ENCODE results near the gene FNIP2. TPM values are rescaled to one million over a fixed set of nuclear protein-coding genes. Genes with fewer than 3 reads are reported as not detected.
"Not testable (repeated sequence)": the region's sequence is repeated elsewhere in the genome, so short reads cannot be mapped to it uniquely, and the experiment has no call there.

The FNIP2 gene
- total RNA-seq, 1 donor from 2014 or later = 33.7 TPM

DNA sequence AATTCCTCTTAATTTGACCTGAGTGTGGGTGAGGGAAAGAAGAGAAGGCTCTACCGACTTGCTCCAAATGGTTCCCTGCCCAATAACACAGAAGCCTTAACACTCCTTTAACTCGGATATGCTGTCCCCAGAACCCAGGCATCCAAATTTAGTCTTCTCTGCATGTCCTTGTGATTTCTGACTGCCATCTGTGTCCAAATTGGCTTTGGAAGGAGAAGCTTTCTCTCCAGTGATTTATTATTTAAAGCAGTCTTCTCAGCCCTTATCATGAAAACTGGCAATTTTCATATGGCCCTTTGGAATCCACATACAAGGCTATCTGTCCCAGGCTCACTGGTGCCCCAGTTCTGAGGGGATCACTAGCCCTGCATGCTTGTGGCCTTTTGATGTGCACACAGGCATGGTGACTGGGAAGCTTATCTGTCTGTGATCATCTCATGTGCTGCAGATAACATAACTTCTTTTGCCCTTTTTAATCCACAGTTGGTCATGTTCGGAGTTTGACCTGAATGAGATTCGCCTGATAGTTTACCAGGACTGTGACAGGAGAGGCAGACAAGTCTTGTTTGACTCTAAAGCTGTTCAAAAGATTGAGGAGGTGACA is 56.7 kb downstream of the FNIP2 start:
- Mint-ChIP-seq H3K36me3 (ENCODE audit: low read depth) (peaks cover 8% of the 10 kb centered on the region), H3K27me3 (ENCODE audit: low read depth) (no peaks in the 10 kb centered on the region), H3K4me1 (ENCODE audit: low read depth) (peaks cover 58% of the 10 kb centered on the region), H3K9me3 (ENCODE audit: low read depth) (no peaks in the 10 kb centered on the region), H3K27ac (ENCODE audit: unreplicated experiment) (peak overlapping the region; percentile 82), H3K4me3 (ENCODE audit: unreplicated experiment) (no peak overlapping the region)
- TF ChIP-seq, protein P1, sequence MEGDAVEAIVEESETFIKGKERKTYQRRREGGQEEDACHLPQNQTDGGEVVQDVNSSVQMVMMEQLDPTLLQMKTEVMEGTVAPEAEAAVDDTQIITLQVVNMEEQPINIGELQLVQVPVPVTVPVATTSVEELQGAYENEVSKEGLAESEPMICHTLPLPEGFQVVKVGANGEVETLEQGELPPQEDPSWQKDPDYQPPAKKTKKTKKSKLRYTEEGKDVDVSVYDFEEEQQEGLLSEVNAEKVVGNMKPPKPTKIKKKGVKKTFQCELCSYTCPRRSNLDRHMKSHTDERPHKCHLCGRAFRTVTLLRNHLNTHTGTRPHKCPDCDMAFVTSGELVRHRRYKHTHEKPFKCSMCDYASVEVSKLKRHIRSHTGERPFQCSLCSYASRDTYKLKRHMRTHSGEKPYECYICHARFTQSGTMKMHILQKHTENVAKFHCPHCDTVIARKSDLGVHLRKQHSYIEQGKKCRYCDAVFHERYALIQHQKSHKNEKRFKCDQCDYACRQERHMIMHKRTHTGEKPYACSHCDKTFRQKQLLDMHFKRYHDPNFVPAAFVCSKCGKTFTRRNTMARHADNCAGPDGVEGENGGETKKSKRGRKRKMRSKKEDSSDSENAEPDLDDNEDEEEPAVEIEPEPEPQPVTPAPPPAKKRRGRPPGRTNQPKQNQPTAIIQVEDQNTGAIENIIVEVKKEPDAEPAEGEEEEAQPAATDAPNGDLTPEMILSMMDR (IDR thresholded peaks at IDR 0.05) = no peak
- DNase-seq (ENCODE audit: low spot score) = no peak

DNA sequence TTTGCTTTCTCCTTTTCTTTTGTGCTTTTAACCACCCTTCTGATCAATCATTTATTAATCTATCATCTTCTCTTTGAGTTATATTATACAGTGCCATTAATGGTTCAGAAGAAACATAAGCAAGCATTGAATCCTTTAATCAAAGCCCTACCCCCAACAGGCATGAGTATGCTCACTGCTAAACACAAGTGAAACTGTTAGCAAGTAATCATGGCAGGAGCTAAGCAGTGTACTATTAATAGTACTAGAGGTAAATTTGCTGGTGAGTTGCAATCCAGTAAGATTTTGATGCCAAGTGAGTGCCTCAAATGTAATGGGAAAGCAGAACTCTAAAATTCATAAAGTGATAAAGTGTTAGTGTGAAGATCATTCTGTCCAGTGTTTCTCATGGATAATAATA is 57.2 kb downstream of the FNIP2 start:
- Mint-ChIP-seq H3K4me3 (ENCODE audit: unreplicated experiment) (no peak overlapping the region), H3K27ac (ENCODE audit: unreplicated experiment) (no peak overlapping the region), H3K36me3 (ENCODE audit: low read depth) (peaks cover 11% of the 10 kb centered on the region), H3K27me3 (ENCODE audit: low read depth) (no peaks in the 10 kb centered on the region), H3K4me1 (ENCODE audit: low read depth) (peaks cover 52% of the 10 kb centered on the region), H3K9me3 (ENCODE audit: low read depth) (no peaks in the 10 kb centered on the region)
- no peak for DNase-seq (ENCODE audit: low spot score)
- TF ChIP-seq, protein P1 (IDR thresholded peaks at IDR 0.05) = no peak

DNA sequence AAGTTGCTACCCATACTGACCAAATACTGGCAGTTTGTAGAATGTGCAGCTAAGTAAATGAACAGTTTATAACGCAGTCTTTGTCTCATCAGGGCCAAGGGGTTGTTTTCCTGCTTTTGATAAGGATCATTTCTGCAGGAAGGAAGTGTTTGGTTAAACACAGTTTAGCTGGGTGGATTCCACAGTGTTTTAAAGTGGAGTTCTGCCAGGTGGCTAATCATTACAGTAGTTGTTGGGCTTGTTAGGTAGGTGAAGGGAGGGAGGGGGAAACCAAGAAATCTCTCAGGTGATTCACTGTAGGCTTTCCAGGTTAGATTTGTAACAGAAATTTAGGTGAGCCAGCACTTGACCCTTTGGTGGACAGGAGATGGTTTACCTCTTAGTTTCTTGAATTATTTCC is 58.1 kb downstream of the FNIP2 start:
- Mint-ChIP-seq H3K4me3 (ENCODE audit: unreplicated experiment) (no peak overlapping the region), H3K9me3 (ENCODE audit: low read depth) (no peaks in the 10 kb centered on the region), H3K36me3 (ENCODE audit: low read depth) (peaks cover 17% of the 10 kb centered on the region), H3K4me1 (ENCODE audit: low read depth) (peaks cover 44% of the 10 kb centered on the region), H3K27me3 (ENCODE audit: low read depth) (no peaks in the 10 kb centered on the region), H3K27ac (ENCODE audit: unreplicated experiment) (no peak overlapping the region)
- DNase-seq (ENCODE audit: low spot score) = no peak
- TF ChIP-seq, protein P1 (IDR thresholded peaks at IDR 0.05) = no peak

DNA sequence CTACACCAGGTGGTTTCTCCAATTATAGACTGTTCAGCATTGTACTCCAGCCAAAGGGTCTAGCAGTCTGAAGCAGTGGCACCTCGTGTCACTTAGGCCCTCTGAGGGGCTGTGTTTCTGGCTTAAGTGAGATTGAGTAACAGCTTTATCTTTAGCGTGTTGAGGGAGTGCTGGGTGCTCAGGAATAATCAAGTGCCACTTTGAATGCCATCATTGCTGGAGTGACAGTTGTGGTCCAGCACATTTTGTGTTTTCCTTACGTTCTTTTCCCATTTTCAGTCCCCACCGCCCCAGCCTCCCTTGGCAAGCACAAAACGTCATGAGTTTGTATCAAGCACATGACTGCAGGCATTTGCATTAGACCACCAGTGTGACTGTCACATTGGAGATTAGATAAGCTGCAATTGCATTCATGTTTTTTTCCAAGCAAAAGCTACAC is 58.7 kb downstream of the FNIP2 start:
- TF ChIP-seq, protein P1 (IDR thresholded peaks at IDR 0.05) = no peak

DNA sequence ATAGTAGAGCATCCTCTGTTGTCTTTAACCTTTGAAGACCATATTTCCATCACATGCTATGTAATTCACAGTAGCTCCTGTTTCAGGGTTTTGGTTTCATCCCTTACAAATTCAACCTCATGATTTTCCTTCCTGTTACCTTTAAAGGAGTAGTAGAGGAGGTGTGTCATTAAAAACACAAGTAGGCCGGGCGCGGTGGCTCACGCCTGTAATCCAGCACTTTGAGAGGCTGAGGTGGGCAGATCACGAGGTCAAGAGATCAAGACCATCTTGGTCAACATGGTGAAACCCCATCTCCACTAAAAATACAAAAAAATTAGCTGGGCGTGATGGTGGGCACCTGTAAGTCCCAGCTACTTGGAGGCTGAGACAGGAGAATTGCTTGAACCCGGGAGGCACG is 59.3 kb downstream of the FNIP2 start:
- H3K4me1 Mint-ChIP-seq (ENCODE audit: low read depth) = peaks cover 39% of the 10 kb centered on the region
- not testable (repeated sequence) for H3K27me3 Mint-ChIP-seq (ENCODE audit: low read depth)

More for the DNA sequence above, 58.7 kb downstream of the FNIP2 start:
- Mint-ChIP-seq H3K36me3 (ENCODE audit: low read depth) (peaks cover 18% of the 10 kb centered on the region), H3K4me3 (ENCODE audit: unreplicated experiment) (no peak overlapping the region), H3K27ac (ENCODE audit: unreplicated experiment) (no peak overlapping the region), H3K27me3 (ENCODE audit: low read depth) (no peaks in the 10 kb centered on the region), H3K4me1 (ENCODE audit: low read depth) (peaks cover 39% of the 10 kb centered on the region), H3K9me3 (ENCODE audit: low read depth) (no peaks in the 10 kb centered on the region)
- no peak for DNase-seq (ENCODE audit: low spot score)

DNA sequence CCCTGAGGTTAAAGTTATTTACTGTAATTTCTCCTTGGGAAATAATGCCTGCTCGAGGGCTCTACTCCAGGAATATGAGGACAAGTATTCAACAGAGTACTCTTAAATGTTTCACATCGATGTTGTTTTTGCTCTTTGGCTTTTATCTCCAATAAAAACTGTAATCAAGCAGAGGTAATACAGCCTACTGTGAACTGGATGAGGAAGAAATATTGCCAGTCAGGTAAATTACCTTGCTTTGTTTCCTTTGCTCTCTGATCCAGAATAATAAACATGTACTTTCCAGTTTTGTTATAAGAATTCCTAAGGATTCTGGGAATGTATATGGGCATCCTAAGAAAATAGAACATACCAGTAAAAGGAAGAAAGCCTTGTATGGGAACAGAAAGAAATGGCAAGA is 60.4 kb downstream of the FNIP2 start:
- peaks cover 25% of the 10 kb centered on the region for H3K36me3 Mint-ChIP-seq (ENCODE audit: low read depth)

More for the DNA sequence above, 59.3 kb downstream of the FNIP2 start:
- not testable (repeated sequence) for H3K9me3 Mint-ChIP-seq (ENCODE audit: low read depth); H3K27ac Mint-ChIP-seq (ENCODE audit: unreplicated experiment); DNase-seq (ENCODE audit: low spot score); H3K4me3 Mint-ChIP-seq (ENCODE audit: unreplicated experiment)
- H3K36me3 Mint-ChIP-seq (ENCODE audit: low read depth) = peaks cover 18% of the 10 kb centered on the region

More for the DNA sequence above, 60.4 kb downstream of the FNIP2 start:
- Mint-ChIP-seq H3K27me3 (ENCODE audit: low read depth) (no peaks in the 10 kb centered on the region), H3K4me3 (ENCODE audit: unreplicated experiment) (no peak overlapping the region), H3K27ac (ENCODE audit: unreplicated experiment) (no peak overlapping the region), H3K4me1 (ENCODE audit: low read depth) (peaks cover 28% of the 10 kb centered on the region), H3K9me3 (ENCODE audit: low read depth) (no peaks in the 10 kb centered on the region)
- TF ChIP-seq, protein P1 (IDR thresholded peaks at IDR 0.05) = no peak
- no peak for DNase-seq (ENCODE audit: low spot score)
